ENCODE results near the gene ZFAND3. TPM values are rescaled to one million over a fixed set of nuclear protein-coding genes. Genes with fewer than 3 reads are reported as not detected.

ZFAND3 gene
- total RNA-seq, 4 donors from 2014 or later, result 43.5 to 73.1 (median 49.0) TPM

GRCh38 chr6:38021029-38021428 lies 201.5 kb downstream of the ZFAND3 start:
- TF ChIP-seq CTCF (IDR thresholded peaks at IDR 0.05; ENCODE audit: low read depth), result no peak

- TF ChIP-seq CTCF (IDR thresholded peaks at IDR 0.05; ENCODE audit: low read depth), result no peak
Observed at GRCh38 chr6:38021571-38021970, 202.0 kb downstream of the ZFAND3 start.

- TF ChIP-seq CTCF (IDR thresholded peaks at IDR 0.05; ENCODE audit: low read depth), result no peak
Observed at GRCh38 chr6:38022688-38023087, 203.2 kb downstream of the ZFAND3 start.

GRCh38 chr6:38024908-38025307 lies 205.4 kb downstream of the ZFAND3 start:
- no peak for TF ChIP-seq CTCF (IDR thresholded peaks at IDR 0.05; ENCODE audit: low read depth)

GRCh38 chr6:38025451-38025850 lies 205.9 kb downstream of the ZFAND3 start:
- no peak for TF ChIP-seq CTCF (IDR thresholded peaks at IDR 0.05; ENCODE audit: low read depth)

- TF ChIP-seq CTCF (IDR thresholded peaks at IDR 0.05; ENCODE audit: low read depth), result no peak
Observed at GRCh38 chr6:38027685-38028373, 208.3 kb downstream of the ZFAND3 start.

- no peak for TF ChIP-seq CTCF (IDR thresholded peaks at IDR 0.05; ENCODE audit: low read depth)
Observed at GRCh38 chr6:38030380-38030779, 210.9 kb downstream of the ZFAND3 start.
